CD8-positive, alpha-beta memory T cell (primary cell): Measurements from ENCODE around the gene KHNYN. TPM values are rescaled to one million over a fixed set of nuclear protein-coding genes. Genes with fewer than 3 reads are reported as not detected.

Experiments used
- CTCF ChIA-PET: fragments of 350-600 bp; sonication (Branson Sonifier 250); formaldehyde crosslinking; loops from one replicate; lab custom pipeline; 2021; ENCODE audit warnings: antibody characterized with exemption; lab: Charles Lee
- POLR2A ChIA-PET: fragments of 350-600 bp; sonication (Branson Sonifier 250); formaldehyde crosslinking; loops from one replicate; lab custom pipeline; 2021; ENCODE audit warnings: antibody characterized with exemption; lab: Charles Lee
- DNase-seq, 5 donors: peaks; one replicate each; pipeline versions ENCODE4 v3.0.0 to v3.0.0-alpha.2; 2020 to 2022; ENCODE audit warnings: mixed read lengths in 1 of 5
- H3K27ac ChIP-seq: one replicate; pipeline ENCODE4 v1.7.0; 2013; ENCODE audit warnings: low read depth, mild to moderate bottlenecking, low read length, moderate library complexity
- H3K27me3 ChIP-seq: 2 replicates; pipeline ENCODE4 v1.7.0; 2013; ENCODE audit warnings: low read length, mild to moderate bottlenecking; ENCODE audit not compliant: insufficient read depth, poor library complexity, severe bottlenecking
- H3K36me3 ChIP-seq: 2 replicates; pipeline ENCODE4 v1.7.0; 2013; ENCODE audit warnings: mild to moderate bottlenecking, low read length, moderate library complexity; ENCODE audit not compliant: insufficient read depth
- H3K4me1 ChIP-seq: 2 replicates; pipeline ENCODE4 v1.7.0; 2013; ENCODE audit warnings: mild to moderate bottlenecking, low read length, moderate library complexity; ENCODE audit not compliant: insufficient read depth
- H3K4me3 ChIP-seq: 2 replicates; pipeline ENCODE4 v1.7.0; 2013; ENCODE audit warnings: mild to moderate bottlenecking, low read length
- H3K9me3 ChIP-seq: 2 replicates; pipeline ENCODE4 v1.7.0; 2013; ENCODE audit warnings: mild to moderate bottlenecking, low read length
- H3K27ac Mint-ChIP-seq, 8 donors: one replicate each; pipeline ENCODE4 v1.8.0; 2020 to 2021; ENCODE audit warnings: mixed read lengths in 8 of 8, mild to moderate bottlenecking in 6 of 8, inconsistent platforms in 3 of 8, moderate library complexity in 3 of 8
- H3K27me3 Mint-ChIP-seq, 2 donors: one replicate each; pipeline ENCODE4 v1.8.0; 2020 to 2021; ENCODE audit warnings: mixed read lengths in 2 of 2, mild to moderate bottlenecking in 1 of 2, moderate library complexity in 1 of 2
- H3K36me3 Mint-ChIP-seq, 3 donors: one replicate each; pipeline ENCODE4 v1.8.0; 2020 to 2021; ENCODE audit warnings: mixed read lengths in 3 of 3, inconsistent platforms in 1 of 3, mild to moderate bottlenecking in 1 of 3
- H3K4me1 Mint-ChIP-seq, 3 donors: one replicate each; pipeline ENCODE4 v1.8.0; 2020 to 2021; ENCODE audit warnings: mixed read lengths in 3 of 3, inconsistent platforms in 1 of 3, mild to moderate bottlenecking in 1 of 3
- H3K4me3 Mint-ChIP-seq, 7 donors: one replicate each; pipeline ENCODE4 v1.8.0; 2020 to 2021; ENCODE audit warnings: mixed read lengths in 7 of 7, mild to moderate bottlenecking in 6 of 7, moderate library complexity in 4 of 7, inconsistent platforms in 2 of 7
- H3K9me3 Mint-ChIP-seq, 5 donors: one replicate each; pipeline ENCODE4 v1.8.0; 2020 to 2022; ENCODE audit warnings: mixed read lengths in 5 of 5, mild to moderate bottlenecking in 3 of 5, moderate library complexity in 2 of 5, inconsistent platforms in 1 of 5
- polyA plus RNA-seq: library from polyadenylated mRNA; unstranded; fragments of 300-500 nt; fragmentation: Illumina TruSeq; gene quantifications from one replicate; pipeline ENCODE4 v1.2.3, GENCODE V29; 2021
- total RNA-seq, 2 experiments: library from RNA; stranded (reverse); gene quantifications; one replicate each; pipeline ENCODE4 v1.2.3, GENCODE V29; 2021

The KHNYN gene
- total and polyA plus RNA-seq, 3 experiments from 2014 or later, result 21.1 to 72.3 (median 68.8) TPM

DNA sequence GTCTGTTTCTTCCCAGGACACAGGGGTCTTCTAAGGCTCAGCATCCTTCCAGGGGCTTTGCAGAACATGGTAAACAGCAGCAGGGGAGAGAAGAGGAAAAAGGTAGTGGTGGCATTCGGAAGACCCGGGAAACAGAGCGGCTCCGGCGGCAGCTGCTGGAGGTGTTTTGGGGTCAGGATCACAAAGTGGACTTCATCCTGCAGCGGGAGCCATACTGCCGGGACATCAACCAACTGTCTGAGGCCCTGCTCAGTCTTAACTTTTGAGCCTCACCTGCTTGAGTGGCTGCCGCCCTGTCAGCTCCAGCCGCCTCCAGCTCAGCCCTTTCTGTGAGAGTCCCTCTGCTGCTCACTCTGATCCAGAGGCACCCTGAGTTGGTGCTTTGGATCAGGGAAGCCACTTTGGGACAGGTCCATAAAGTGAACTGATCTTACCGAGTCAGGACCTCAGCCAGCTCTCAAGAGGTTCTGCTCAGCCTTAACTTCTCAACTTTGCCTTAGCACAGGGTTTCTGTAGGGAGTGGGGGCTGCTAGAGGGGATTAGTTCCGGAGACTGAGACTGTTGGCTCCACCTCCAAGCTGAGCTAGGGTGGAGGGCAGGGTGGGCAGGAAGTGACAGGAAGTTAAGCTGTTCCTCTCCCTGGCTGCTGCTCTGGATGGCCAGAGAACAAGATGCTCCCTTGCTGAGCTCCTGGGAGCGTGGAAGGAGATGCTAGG is 7.4 kb downstream of the KHNYN start:
- Histone ChIP-seq H3K9me3 (no peaks in the 10 kb centered on the region), H3K4me1 (peaks cover 31% of the 10 kb centered on the region), H3K36me3 (peaks cover 56% of the 10 kb centered on the region), H3K27me3 (no peaks in the 10 kb centered on the region), H3K4me3 (no peak overlapping the region), H3K27ac (no peak overlapping the region)
- Mint-ChIP-seq H3K9me3 (no peaks in the 10 kb centered on the region), H3K27me3 (no peaks in the 10 kb centered on the region), H3K27ac (peak overlapping the region; percentile 49 to 93 (median 80)), H3K36me3 (peaks cover 0 to 92% (median 18%) of the 10 kb centered on the region in 3 donors), H3K4me3 (peak overlapping the region in 2 of 7 donors; percentile 47 to 75), H3K4me1 (peaks cover 33 to 68% (median 58%) of the 10 kb centered on the region in 3 donors)
- DNase-seq, result no peak
- POLR2A ChIA-PET, result interaction anchor here (0.6 to 3.1 kb wide), 6 partner anchors 16 to 194 kb away, joined by 3 to 14 read pairs (median 4); partner anchors contain the start of genes DHRS1, NOP9, RABGGTA and TINF2
- CTCF ChIA-PET, result interaction anchor here (0.7 to 22.1 kb wide), 12 partner anchors 13 to 250 kb away, joined by 3 to 486 read pairs (median 6); partner anchors contain the start of genes ADCY4, CIDEB, LTB4R and LTB4R2

DNA sequence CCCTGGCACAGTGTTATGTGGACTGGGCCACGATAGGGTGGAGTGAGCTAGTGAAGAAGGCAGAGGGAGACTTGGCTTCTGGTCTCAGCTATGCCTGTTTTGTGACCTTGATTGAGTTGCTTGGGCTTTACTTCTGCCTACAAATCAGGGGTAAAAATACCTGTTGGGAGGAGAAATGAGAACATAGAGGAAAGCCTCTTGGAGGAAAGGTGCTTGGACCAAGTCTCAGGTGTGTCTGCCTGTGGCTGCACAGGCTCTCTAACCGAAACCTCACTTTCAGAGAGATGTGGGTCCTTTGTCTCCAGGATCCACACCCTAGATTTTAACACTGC is 7.9 kb downstream of the KHNYN start:
- no peak overlapping the region for H3K27ac ChIP-seq
- H3K27ac Mint-ChIP-seq, result peak overlapping the region in 6 of 8 donors; percentile 36 to 93 (median 61)
- peaks cover 50% of the 10 kb centered on the region for H3K36me3 ChIP-seq
- peaks cover 37 to 72% (median 62%) of the 10 kb centered on the region in 3 donors for H3K4me1 Mint-ChIP-seq
- no peak overlapping the region for H3K4me3 Mint-ChIP-seq
- H3K9me3 ChIP-seq, result no peaks in the 10 kb centered on the region
- no peaks in the 10 kb centered on the region for H3K27me3 ChIP-seq
- ChIA-PET CTCF (interaction anchor here (0.8 to 22.1 kb wide), 6 partner anchors 13 to 250 kb away, joined by 3 to 486 read pairs (median 11); partner anchors contain the start of genes ADCY4, RIPK3 and TINF2), POLR2A (interaction anchor here (0.6 to 3.1 kb wide), 6 partner anchors 16 to 196 kb away, joined by 3 to 14 read pairs (median 3); partner anchors contain the start of genes DHRS1, NOP9 and TINF2)
- H3K9me3 Mint-ChIP-seq, result no peaks in the 10 kb centered on the region
- peaks cover 31% of the 10 kb centered on the region for H3K4me1 ChIP-seq
- H3K4me3 ChIP-seq, result no peak overlapping the region
- DNase-seq, result no peak
- H3K36me3 Mint-ChIP-seq, result peaks cover 0 to 93% (median 18%) of the 10 kb centered on the region in 3 donors
- H3K27me3 Mint-ChIP-seq, result peaks cover 0 to 4% of the 10 kb centered on the region in 2 donors

DNA sequence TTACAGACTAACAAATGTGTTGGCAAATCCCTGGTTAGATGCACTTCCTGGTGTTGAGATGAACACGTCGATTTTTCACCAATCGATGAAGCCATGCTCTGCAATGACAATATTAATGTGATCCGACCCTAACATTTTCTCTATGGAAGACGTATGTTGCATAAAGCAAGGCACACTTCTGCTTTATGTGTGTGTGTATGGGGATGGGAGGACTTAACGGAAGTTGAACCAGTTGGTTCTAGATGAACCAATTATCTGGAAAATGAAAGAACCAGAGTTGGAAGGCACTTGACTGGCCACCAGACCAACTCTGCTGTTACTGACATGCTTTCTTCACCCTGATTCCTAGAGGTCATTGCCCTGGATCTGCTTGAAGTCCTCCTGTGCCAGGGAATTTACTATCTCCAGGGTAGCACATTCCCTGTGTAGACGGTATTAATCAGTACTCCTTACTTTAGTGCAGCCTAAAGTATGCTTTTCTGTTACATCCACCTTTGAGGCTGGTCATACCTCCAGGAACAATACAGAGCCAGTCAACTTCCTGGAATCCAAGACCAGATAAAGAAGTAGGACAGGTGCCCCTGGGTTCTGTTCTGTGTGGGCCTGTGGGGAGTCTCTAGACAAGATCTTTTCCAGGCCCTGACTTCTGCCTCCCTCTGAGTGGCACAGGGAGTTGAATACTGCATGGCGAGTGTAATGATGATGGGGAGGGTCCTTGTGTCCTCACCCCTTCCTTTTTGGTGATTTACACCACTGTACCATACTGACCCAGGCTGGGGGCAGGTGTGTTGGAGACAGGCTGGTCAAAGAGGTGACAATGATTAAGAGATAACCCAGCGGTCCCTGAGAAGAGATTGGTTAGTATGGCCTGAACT is 8.7 kb downstream of the KHNYN start:
- H3K36me3 ChIP-seq, result peaks cover 43% of the 10 kb centered on the region
- Mint-ChIP-seq H3K27ac (peak overlapping the region in 7 of 8 donors; percentile 18 to 76 (median 65)), H3K9me3 (no peaks in the 10 kb centered on the region), H3K27me3 (peaks cover 0 to 4% of the 10 kb centered on the region in 2 donors), H3K4me3 (peak overlapping the region in 1 of 7 donors; percentile 38), H3K4me1 (peaks cover 45 to 74% (median 65%) of the 10 kb centered on the region in 3 donors), H3K36me3 (peaks cover 0 to 88% (median 13%) of the 10 kb centered on the region in 3 donors)
- ChIA-PET CTCF (interaction anchor here (2.5 to 22.1 kb wide), 2 partner anchors 14 to 103 kb away, joined by 14 to 486 read pairs; partner anchors contain the start of genes ADCY4 and RIPK3), POLR2A (interaction anchor here (0.6 to 2.1 kb wide), 4 partner anchors 8 to 197 kb away, joined by 3 to 5 read pairs (median 3); partner anchors contain the start of gene KHNYN)
- H3K4me1 ChIP-seq, result peaks cover 36% of the 10 kb centered on the region
- H3K9me3 ChIP-seq, result no peaks in the 10 kb centered on the region
- no peak for DNase-seq
- H3K4me3 ChIP-seq, result no peak overlapping the region
- H3K27me3 ChIP-seq, result no peaks in the 10 kb centered on the region
- no peak overlapping the region for H3K27ac ChIP-seq

DNA sequence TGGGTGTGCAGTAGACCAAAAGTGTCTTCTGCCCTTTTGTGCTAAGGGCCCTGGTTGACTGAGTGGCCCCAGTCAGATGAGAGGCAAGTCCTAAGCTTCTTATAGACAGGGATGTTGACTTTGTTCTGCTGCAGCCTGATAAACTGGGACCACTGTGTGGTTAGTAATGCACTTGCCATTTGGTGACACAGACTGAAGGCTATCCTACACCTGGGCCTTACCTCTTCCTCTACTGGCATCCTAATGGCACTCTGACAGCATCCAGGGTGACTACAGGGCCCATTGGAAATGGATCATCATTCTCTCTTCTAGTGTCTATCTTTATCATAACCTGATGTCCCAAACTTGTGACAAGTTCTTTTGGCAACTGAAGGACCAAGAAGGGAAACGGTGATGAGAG is 9.5 kb downstream of the KHNYN start:
- ChIA-PET POLR2A (interaction anchor here (2.1 kb wide), 1 partner anchor 9 kb away, joined by 5 read pairs; the partner anchor contains the start of gene KHNYN), CTCF (interaction anchor here (3.5 to 22.1 kb wide), 3 partner anchors 8 to 131 kb away, joined by 12 to 486 read pairs (median 49); partner anchors contain the start of genes ADCY4, CBLN3, CIDEB and KHNYN)
- Mint-ChIP-seq H3K4me3 (peak overlapping the region in 1 of 7 donors; percentile 57), H3K36me3 (peaks cover 0 to 80% (median 13%) of the 10 kb centered on the region in 3 donors), H3K4me1 (peaks cover 48 to 76% (median 67%) of the 10 kb centered on the region in 3 donors), H3K9me3 (no peaks in the 10 kb centered on the region), H3K27me3 (peaks cover 0 to 4% of the 10 kb centered on the region in 2 donors), H3K27ac (peak overlapping the region in 5 of 8 donors; percentile 3 to 76 (median 18))
- Histone ChIP-seq H3K36me3 (peaks cover 41% of the 10 kb centered on the region), H3K4me1 (peaks cover 37% of the 10 kb centered on the region), H3K27me3 (no peaks in the 10 kb centered on the region), H3K4me3 (no peak overlapping the region), H3K27ac (no peak overlapping the region), H3K9me3 (no peaks in the 10 kb centered on the region)
- no peak for DNase-seq

DNA sequence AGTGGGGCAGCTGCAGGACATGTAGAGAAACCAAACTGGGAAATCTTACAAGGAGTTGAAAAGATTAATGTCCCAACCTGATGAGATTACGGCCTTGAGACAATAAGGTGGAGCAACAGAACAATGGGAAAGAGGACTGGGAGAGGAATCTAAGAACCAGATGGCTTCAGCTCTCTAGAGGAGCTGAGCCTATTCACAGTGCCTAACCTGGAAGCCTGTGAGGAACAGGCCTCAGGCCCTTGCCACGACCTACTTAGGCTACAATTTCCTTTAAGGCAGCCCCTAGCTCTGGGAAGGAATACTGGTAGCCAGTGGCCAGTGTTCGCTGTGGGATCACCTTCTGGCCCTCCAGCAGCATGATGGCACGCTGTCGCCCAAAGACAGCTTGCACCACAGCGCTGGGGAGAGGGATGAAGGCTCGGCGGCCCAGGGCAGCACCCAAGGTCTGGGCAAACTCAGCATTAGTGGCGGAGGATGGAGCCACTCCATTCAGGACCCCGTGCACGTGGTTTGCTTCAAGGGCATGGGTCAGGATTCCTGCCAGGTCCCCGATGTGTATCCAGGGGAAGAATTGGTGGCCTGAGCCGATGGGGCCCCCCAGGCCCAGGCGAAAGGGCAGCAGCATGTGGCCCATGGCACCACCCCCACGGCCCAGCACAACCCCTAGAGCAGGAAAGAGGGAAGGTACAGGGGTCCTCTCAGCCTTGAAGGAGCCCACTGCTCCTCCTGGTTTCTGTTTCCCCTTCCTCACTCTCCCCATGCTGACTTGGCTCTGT is 10.3 kb downstream of the KHNYN start:
- H3K27me3 ChIP-seq, result no peaks in the 10 kb centered on the region
- no peak overlapping the region for H3K4me3 ChIP-seq
- H3K4me3 Mint-ChIP-seq, result peak overlapping the region in 2 of 7 donors; percentile 15 to 57
- no peaks in the 10 kb centered on the region for H3K9me3 Mint-ChIP-seq
- H3K9me3 ChIP-seq, result no peaks in the 10 kb centered on the region
- no peak for DNase-seq
- H3K27ac Mint-ChIP-seq, result peak overlapping the region in 6 of 8 donors; percentile 7 to 99 (median 40)
- no peak overlapping the region for H3K27ac ChIP-seq
- H3K27me3 Mint-ChIP-seq, result peaks cover 0 to 4% of the 10 kb centered on the region in 2 donors
- H3K36me3 ChIP-seq, result peaks cover 41% of the 10 kb centered on the region
- H3K36me3 Mint-ChIP-seq, result peaks cover 0 to 74% (median 13%) of the 10 kb centered on the region in 3 donors
- POLR2A ChIA-PET, result interaction anchor here (2.1 kb wide), 1 partner anchor 10 kb away, joined by 5 read pairs; the partner anchor contains the start of gene KHNYN
- peaks cover 37% of the 10 kb centered on the region for H3K4me1 ChIP-seq
- peaks cover 48 to 74% (median 67%) of the 10 kb centered on the region in 3 donors for H3K4me1 Mint-ChIP-seq
- CTCF ChIA-PET, result interaction anchor here (1.5 to 22.1 kb wide), 4 partner anchors 9 to 279 kb away, joined by 3 to 486 read pairs (median 30); partner anchors contain the start of genes ADCY4, CBLN3, CIDEB and KHNYN

DNA sequence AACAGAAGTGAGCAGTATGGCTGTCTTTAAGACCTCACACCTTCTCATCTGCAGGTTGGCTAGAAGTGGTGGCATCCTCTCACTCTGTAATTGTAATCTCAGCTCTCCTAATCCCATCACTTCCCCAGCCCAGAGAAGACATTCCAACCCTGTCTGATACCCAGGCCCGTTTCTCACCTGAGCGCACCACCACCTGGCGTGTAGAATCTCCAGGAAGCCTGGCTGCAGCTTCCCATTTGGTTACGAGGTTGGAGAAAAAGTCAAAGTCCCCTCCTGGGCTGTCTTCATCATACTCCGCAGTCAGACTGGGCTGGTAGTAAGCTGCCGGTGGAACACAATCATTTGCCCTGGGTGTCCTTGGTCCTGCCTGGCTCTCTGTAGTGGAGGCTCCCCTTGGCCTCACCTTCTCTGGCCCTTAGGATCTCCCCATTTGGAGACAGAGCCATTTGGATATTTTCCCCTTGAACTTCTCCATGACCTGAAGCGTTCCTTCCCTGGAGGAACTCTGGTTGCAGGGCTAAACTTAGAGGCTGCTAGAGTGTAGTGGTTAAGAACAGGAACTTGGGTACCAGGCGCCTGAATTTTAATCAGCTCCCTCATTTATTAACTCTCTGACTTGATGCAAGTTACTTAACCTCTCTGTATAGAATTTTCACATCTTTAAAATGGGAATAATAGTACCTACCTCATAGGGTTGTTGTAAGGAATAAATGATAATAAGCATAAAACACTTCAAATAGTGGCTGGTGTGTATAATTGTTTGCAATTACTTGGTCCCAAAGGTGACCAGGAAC is 11.0 kb downstream of the KHNYN start:
- Mint-ChIP-seq H3K27ac (peak overlapping the region in 7 of 8 donors; percentile 77 to 99 (median 98)), H3K27me3 (peaks cover 0 to 4% of the 10 kb centered on the region in 2 donors), H3K4me1 (peaks cover 43 to 66% (median 60%) of the 10 kb centered on the region in 3 donors), H3K36me3 (peaks cover 0 to 66% (median 13%) of the 10 kb centered on the region in 3 donors), H3K4me3 (peak overlapping the region; percentile 78 to 99 (median 96)), H3K9me3 (no peaks in the 10 kb centered on the region)
- Histone ChIP-seq H3K4me1 (peaks cover 37% of the 10 kb centered on the region), H3K4me3 (no peak overlapping the region), H3K27ac (no peak overlapping the region), H3K36me3 (peaks cover 41% of the 10 kb centered on the region), H3K9me3 (no peaks in the 10 kb centered on the region), H3K27me3 (no peaks in the 10 kb centered on the region)
- no peak for DNase-seq
- CTCF ChIA-PET, result interaction anchor here (1.3 to 22.1 kb wide), 6 partner anchors 9 to 326 kb away, joined by 3 to 486 read pairs (median 8); partner anchors contain the start of genes ADCY4, CBLN3, CIDEB and DCAF11
- POLR2A ChIA-PET, result interaction anchor here (1.5 to 3.1 kb wide), 3 partner anchors 10 to 108 kb away, joined by 5 to 54 read pairs (median 7); partner anchors contain the start of genes CBLN3 and KHNYN
